Measurements from ENCODE around the gene OR5T2.
"Not testable (repeated sequence)": the region's sequence is repeated elsewhere in the genome, so short reads cannot be mapped to it uniquely, and the experiment has no call there.

Gene OR5T2

DNA sequence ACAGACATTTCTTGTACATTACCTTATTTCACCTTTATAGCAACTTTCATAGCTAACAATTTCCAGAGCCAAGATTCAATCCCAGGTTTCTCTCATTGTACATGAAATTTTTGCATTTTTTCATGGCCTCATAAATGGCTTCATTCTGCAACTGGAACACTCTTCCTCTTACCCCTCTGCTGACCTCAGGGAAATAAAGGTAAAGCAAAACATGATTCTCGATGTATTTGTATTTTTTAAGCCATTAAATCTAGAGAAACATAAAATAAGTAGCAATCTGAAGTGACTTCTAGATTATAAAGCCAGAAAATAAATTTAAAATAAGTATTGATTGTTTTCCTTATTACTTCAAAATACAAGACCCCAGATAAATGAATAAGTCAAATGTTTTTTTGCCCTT, at the start of gene OR5T2:
Gene OR5T2, minus strand, starts transcription at position 101 of the 400 bp plus-strand sequence. CDS start 1,193 bp downstream, outside the sequence.
- Histone ChIP-seq H3K36me3 (ENCODE audit: control insufficient read depth, insufficient read depth, low read length, severe bottlenecking) (no peaks in the 10 kb centered on the region), H3K27me3 (replicated peaks; ENCODE audit: control insufficient read depth, insufficient read depth, low read length) (no peaks in the 10 kb centered on the region), H3K4me3 (ENCODE audit: low read length) (no peak within 1 kb of the TSS)

GRCh38 chr11:56273854-56274253, 39.8 kb upstream of the OR5T2 start, which contains the start of gene OR5T1:
Gene OR5T1 (plus strand): TSS chr11:56274154. CDS start chr11:56275639, 1,485 bp downstream.
- Histone ChIP-seq H3K4me3 (ENCODE audit: low read length) (no peak within 1 kb of the TSS), H3K36me3 (ENCODE audit: control insufficient read depth, insufficient read depth, low read length, severe bottlenecking) (no peaks in the 10 kb centered on the region), H3K9me3 (ENCODE audit: control insufficient read depth, low read length) (no peaks in the 10 kb centered on the region), H3K4me1 (ENCODE audit: control insufficient read depth, insufficient read depth, low read length) (no peaks in the 10 kb centered on the region), H3K27me3 (replicated peaks; ENCODE audit: control insufficient read depth, insufficient read depth, low read length) (no peaks in the 10 kb centered on the region), H3K9ac (ENCODE audit: low read length) (no peak within 1 kb of the TSS)
- DNase-seq (ENCODE audit: low read depth), result no peak

More for the DNA sequence above, at the start of gene OR5T2:
- DNase-seq (ENCODE audit: low read depth), result no peak
- H3K4me1 ChIP-seq (ENCODE audit: control insufficient read depth, insufficient read depth, low read length), result no peaks in the 10 kb centered on the region
- H3K9ac ChIP-seq (ENCODE audit: low read length), result no peak within 1 kb of the TSS
- H3K9me3 ChIP-seq (ENCODE audit: control insufficient read depth, low read length), result no peaks in the 10 kb centered on the region

DNA sequence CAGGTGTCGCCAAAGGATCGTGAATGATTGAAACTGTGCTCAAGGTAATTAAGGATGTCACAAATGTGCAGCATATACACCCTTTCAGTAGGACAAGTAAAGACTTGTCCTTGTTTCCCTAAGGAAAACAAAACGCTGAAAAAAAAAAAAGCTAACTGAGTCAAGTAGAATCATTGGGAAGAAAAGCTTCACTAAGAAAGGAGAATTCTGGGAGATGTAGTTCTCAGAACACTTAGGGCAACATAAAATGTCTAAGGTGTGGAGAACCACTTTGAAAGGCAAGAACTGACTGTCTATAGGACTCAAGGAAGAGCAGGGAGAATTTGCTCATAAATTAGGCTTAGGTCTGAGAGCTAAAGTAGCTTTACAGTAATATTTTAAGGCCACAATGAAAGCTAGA, 37.0 kb upstream of the OR5T2 start:
- H3K27me3 ChIP-seq (replicated peaks; ENCODE audit: control insufficient read depth, insufficient read depth, low read length), result no peaks in the 10 kb centered on the region
- no peak overlapping the region for H3K9ac ChIP-seq (ENCODE audit: low read length)
- H3K9me3 ChIP-seq (ENCODE audit: control insufficient read depth, low read length), result peaks cover 3% of the 10 kb centered on the region
- H3K4me3 ChIP-seq (ENCODE audit: low read length), result no peak overlapping the region
- H3K4me1 ChIP-seq (ENCODE audit: control insufficient read depth, insufficient read depth, low read length), result no peaks in the 10 kb centered on the region
- no peak for DNase-seq (ENCODE audit: low read depth)
- H3K36me3 ChIP-seq (ENCODE audit: control insufficient read depth, insufficient read depth, low read length, severe bottlenecking), result no peaks in the 10 kb centered on the region

- no peak within 1 kb of the TSS for H3K4me3 ChIP-seq (ENCODE audit: low read length)
- H3K9me3 ChIP-seq (ENCODE audit: control insufficient read depth, low read length), result no peaks in the 10 kb centered on the region
- no peaks in the 10 kb centered on the region for H3K27me3 ChIP-seq (replicated peaks; ENCODE audit: control insufficient read depth, insufficient read depth, low read length)
- H3K4me1 ChIP-seq (ENCODE audit: control insufficient read depth, insufficient read depth, low read length), result no peaks in the 10 kb centered on the region
- H3K9ac ChIP-seq (ENCODE audit: low read length), result no peak within 1 kb of the TSS
- DNase-seq (ENCODE audit: low read depth), result no peak
- no peaks in the 10 kb centered on the region for H3K36me3 ChIP-seq (ENCODE audit: control insufficient read depth, insufficient read depth, low read length, severe bottlenecking)
These were observed 17.9 kb upstream of the OR5T2 start, which contains the start of gene OR5T3 for GRCh38 chr11:56251954-56252353. Gene OR5T3 (plus strand): TSS chr11:56252254. CDS start chr11:56252254, 0 bp downstream.

DNA sequence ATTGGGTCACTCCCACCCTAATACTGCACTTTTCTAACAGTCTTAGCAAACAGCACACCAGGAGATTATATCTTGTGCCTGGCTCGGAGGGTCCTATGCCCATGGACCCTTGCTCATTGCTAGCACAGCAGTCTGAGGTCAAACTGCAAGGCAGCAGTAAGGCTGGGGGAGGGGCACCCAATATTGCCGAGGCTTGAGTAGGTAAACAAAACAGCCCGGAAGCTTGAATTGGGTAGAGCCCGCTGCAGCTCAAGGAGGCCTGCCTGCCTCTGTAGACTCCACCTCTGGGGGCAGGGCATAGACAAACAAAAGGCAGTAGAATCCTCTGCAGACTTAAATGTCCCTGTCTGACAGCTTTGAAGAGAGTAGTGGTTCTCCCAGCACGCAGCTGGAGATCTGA, 14.3 kb downstream of the OR5T2 start:
- not testable (repeated sequence) for H3K27me3 ChIP-seq (replicated peaks; ENCODE audit: control insufficient read depth, insufficient read depth, low read length); H3K4me3 ChIP-seq (ENCODE audit: low read length); H3K9ac ChIP-seq (ENCODE audit: low read length); H3K4me1 ChIP-seq (ENCODE audit: control insufficient read depth, insufficient read depth, low read length); H3K9me3 ChIP-seq (ENCODE audit: control insufficient read depth, low read length); H3K36me3 ChIP-seq (ENCODE audit: control insufficient read depth, insufficient read depth, low read length, severe bottlenecking); DNase-seq (ENCODE audit: low read depth)

GRCh38 chr11:56214537-56214936, 19.5 kb downstream of the OR5T2 start:
- no peak for DNase-seq (ENCODE audit: low read depth)
- H3K36me3 ChIP-seq (ENCODE audit: control insufficient read depth, insufficient read depth, low read length, severe bottlenecking), result no peaks in the 10 kb centered on the region
- H3K4me1 ChIP-seq (ENCODE audit: control insufficient read depth, insufficient read depth, low read length), result no peaks in the 10 kb centered on the region
- H3K9ac ChIP-seq (ENCODE audit: low read length), result no peak overlapping the region
- H3K4me3 ChIP-seq (ENCODE audit: low read length), result no peak overlapping the region
- no peaks in the 10 kb centered on the region for H3K27me3 ChIP-seq (replicated peaks; ENCODE audit: control insufficient read depth, insufficient read depth, low read length)
- H3K9me3 ChIP-seq (ENCODE audit: control insufficient read depth, low read length), result peaks cover 13% of the 10 kb centered on the region

DNA sequence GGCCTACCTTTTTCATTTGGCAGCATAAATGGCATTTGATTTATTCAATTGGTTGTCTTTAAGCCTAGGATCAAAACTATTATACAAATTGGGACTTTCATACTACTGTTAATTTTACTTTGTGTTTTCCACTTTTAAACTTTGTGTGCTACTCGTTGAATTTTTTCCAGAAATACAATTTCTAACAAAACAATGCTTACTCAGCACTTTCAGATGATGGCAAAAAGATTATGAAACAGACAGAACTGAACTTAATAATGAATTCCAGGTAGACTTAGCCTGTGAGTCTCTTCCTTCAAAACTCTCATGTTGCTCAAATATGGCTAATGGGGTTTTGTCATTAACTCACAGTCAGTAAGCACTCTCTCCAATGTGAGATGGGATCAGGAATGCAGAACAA, 26.3 kb downstream of the OR5T2 start:
- Histone ChIP-seq H3K9me3 (ENCODE audit: control insufficient read depth, low read length) (peaks cover 4% of the 10 kb centered on the region), H3K9ac (ENCODE audit: low read length) (no peak overlapping the region), H3K4me1 (ENCODE audit: control insufficient read depth, insufficient read depth, low read length) (no peaks in the 10 kb centered on the region), H3K27me3 (replicated peaks; ENCODE audit: control insufficient read depth, insufficient read depth, low read length) (no peaks in the 10 kb centered on the region), H3K36me3 (ENCODE audit: control insufficient read depth, insufficient read depth, low read length, severe bottlenecking) (no peaks in the 10 kb centered on the region), H3K4me3 (ENCODE audit: low read length) (no peak overlapping the region)
- no peak for DNase-seq (ENCODE audit: low read depth)

DNA sequence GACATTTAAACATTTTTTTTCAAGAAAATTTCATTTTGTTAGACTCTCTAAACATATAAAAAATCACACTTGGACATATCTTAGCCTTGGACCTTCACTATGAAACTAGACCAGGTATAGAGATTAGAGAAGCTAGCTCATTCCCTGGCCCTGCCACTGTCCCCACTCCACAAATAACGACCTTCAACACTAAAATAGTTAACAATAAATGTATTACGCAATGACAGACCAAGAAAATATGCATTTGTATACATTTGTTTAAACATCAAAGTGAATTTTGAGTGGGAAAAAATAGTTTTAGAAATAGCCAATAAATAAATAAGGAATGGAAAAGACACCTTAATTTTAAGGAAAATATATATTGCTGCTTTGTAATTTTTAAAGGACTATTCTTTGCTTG, 36.7 kb downstream of the OR5T2 start:
- H3K4me3 ChIP-seq (ENCODE audit: low read length), result no peak overlapping the region
- H3K9me3 ChIP-seq (ENCODE audit: control insufficient read depth, low read length), result peaks cover 3% of the 10 kb centered on the region
- H3K4me1 ChIP-seq (ENCODE audit: control insufficient read depth, insufficient read depth, low read length), result no peaks in the 10 kb centered on the region
- no peaks in the 10 kb centered on the region for H3K36me3 ChIP-seq (ENCODE audit: control insufficient read depth, insufficient read depth, low read length, severe bottlenecking)
- H3K27me3 ChIP-seq (replicated peaks; ENCODE audit: control insufficient read depth, insufficient read depth, low read length), result no peaks in the 10 kb centered on the region
- H3K9ac ChIP-seq (ENCODE audit: low read length), result no peak overlapping the region
- no peak for DNase-seq (ENCODE audit: low read depth)

GRCh38 chr11:56196705-56197104, 37.4 kb downstream of the OR5T2 start:
- no peaks in the 10 kb centered on the region for H3K4me1 ChIP-seq (ENCODE audit: control insufficient read depth, insufficient read depth, low read length)
- H3K9me3 ChIP-seq (ENCODE audit: control insufficient read depth, low read length), result peaks cover 6% of the 10 kb centered on the region
- H3K9ac ChIP-seq (ENCODE audit: low read length), result no peak overlapping the region
- no peak overlapping the region for H3K4me3 ChIP-seq (ENCODE audit: low read length)
- H3K36me3 ChIP-seq (ENCODE audit: control insufficient read depth, insufficient read depth, low read length, severe bottlenecking), result no peaks in the 10 kb centered on the region
- no peaks in the 10 kb centered on the region for H3K27me3 ChIP-seq (replicated peaks; ENCODE audit: control insufficient read depth, insufficient read depth, low read length)
- DNase-seq (ENCODE audit: low read depth), result no peak

DNA sequence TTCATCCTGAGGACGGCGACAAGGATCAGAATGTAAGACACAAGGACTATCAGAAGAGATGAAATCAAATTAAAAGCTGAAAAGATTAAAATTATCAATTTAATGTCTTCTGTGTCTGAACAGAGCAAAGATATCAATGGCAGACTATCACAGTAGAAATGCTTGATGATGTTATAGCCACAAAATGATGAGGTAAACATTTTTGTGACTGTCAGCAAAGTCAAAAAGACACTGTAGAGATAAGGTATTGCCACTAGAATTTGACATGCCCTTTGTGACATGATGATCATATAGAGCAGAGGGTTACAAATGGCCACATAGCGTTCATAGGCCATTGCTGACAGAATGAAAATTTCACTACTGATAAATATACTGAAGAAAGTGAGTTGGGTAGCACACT, 45.5 kb downstream of the OR5T2 start:
- DNase-seq (ENCODE audit: low read depth), result no peak
- Histone ChIP-seq H3K9me3 (ENCODE audit: control insufficient read depth, low read length) (peaks cover 17% of the 10 kb centered on the region), H3K4me3 (ENCODE audit: low read length) (no peak overlapping the region), H3K4me1 (ENCODE audit: control insufficient read depth, insufficient read depth, low read length) (no peaks in the 10 kb centered on the region), H3K9ac (ENCODE audit: low read length) (no peak overlapping the region), H3K27me3 (replicated peaks; ENCODE audit: control insufficient read depth, insufficient read depth, low read length) (no peaks in the 10 kb centered on the region), H3K36me3 (ENCODE audit: control insufficient read depth, insufficient read depth, low read length, severe bottlenecking) (no peaks in the 10 kb centered on the region)

DNA sequence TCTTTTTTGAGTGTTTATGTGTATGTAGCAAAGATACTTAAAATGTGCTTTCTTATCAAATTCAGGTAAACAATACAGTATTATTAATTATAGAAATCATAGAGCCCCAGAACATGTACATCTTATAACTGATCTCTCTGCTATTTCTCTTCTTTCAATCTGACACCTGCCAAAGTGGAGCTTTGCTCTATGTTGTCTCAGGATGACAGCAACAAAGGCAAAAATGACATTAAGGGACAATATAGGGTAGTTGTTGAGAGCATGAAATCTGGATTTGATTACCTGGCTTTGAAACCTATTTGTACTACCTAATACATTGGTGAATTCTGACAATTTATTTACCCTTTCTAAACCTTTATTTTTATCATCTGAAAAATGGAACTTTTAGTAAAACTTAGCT, 50.6 kb downstream of the OR5T2 start:
- Histone ChIP-seq H3K4me3 (ENCODE audit: low read length) (no peak overlapping the region), H3K36me3 (ENCODE audit: control insufficient read depth, insufficient read depth, low read length, severe bottlenecking) (no peaks in the 10 kb centered on the region), H3K27me3 (replicated peaks; ENCODE audit: control insufficient read depth, insufficient read depth, low read length) (no peaks in the 10 kb centered on the region), H3K9ac (ENCODE audit: low read length) (no peak overlapping the region), H3K4me1 (ENCODE audit: control insufficient read depth, insufficient read depth, low read length) (no peaks in the 10 kb centered on the region), H3K9me3 (ENCODE audit: control insufficient read depth, low read length) (peaks cover 12% of the 10 kb centered on the region)
- DNase-seq (ENCODE audit: low read depth), result no peak
